Forelimb muscle (tissue), 1 donor: ENCODE measurements around the gene BCKDHB. TPM values are rescaled to one million over a fixed set of nuclear protein-coding genes. Genes with fewer than 3 reads are reported as not detected.

Source experiments
- DNase-seq: peaks from one replicate; pipeline ENCODE4 v3.0.0-alpha.2; 2013; ENCODE audit warnings: low read depth
- polyA plus RNA-seq: library from polyadenylated mRNA; unstranded; fragments of 120-200 nt; gene quantifications from one replicate; pipeline ENCODE4 v1.2.1, GENCODE V29; 2013; ENCODE audit not compliant: insufficient read length

BCKDHB gene
- polyA plus RNA-seq, 1 donor: 18.5 TPM

DNA sequence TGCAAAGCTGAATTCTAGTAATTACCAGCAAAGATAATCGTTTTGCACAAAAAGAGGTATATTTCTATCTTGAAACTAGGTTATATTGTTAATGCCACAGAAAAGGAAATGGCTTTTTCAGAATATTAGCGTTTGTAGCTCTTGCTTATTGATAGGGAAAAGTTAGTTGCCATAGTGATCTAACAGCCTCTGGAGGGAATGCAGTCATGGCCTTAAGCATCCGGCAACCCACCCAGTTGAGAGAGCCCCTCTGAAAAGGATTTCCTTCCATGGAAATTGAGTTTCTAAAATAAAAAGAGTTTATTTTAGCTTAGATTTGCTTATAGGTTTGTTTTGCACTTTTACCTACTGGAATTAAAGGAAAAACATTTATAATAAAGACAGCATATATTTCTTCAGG lies 224.5 kb downstream of the BCKDHB start:
- no peak for DNase-seq

DNA sequence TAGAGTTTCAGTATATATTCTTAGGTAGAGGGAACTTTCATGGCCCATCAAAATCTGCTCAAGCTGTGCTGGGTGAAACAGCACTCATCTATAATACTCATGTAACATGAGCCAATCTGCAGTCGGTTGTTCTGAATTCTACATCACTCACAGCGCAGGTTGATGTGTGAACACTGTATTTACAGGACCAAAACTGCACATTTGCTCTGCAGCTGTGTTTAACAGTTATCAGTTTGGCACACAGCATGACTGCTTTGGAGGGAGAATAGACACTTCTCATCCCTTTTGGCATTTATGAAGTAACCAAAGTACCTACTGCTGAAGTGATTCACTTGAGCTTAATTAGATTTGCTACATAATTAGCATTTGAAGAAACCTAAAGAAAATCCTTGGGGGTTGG lies 225.1 kb downstream of the BCKDHB start:
- DNase-seq: no peak

DNA sequence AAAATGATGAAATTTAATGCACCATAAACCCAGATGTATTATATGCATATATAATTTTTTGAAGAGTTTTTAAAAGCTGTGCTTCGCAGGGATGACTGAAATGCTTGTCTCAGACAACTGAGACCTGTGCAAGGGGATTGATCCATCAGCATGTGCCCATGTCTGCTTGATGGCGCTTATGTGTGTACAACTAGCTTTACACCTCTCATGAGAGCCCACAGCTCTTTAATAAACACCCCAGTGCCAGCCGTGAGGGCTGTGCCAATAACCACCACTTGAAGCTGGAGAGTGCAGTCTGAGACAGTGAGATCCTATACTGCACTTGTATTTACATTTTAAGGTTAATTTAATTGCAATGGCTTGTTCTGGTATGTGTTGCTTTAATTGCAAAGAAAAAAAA lies 225.5 kb downstream of the BCKDHB start:
- DNase-seq: no peak

GRCh38 chr6:80333342-80333741 lies 226.9 kb downstream of the BCKDHB start:
- DNase-seq: no peak

DNA sequence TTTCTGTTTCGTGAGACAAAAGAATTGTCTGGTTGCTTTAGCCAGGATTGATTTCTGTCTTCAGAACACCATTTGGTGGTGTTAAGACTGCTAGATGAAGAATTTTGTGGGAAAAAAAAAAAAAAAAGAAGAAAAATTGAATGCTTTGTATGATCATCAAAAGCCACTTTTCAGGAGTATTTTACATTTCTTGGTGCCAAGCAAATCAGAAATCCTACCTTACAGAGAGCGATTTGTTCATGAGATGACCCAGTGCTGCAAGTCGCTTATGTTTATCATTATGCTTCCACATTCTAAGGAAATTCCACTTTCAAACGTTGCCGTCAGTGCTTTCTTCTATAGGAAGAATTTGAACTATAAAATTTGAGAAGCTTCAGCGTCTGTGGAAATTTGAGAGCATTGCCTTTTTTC lies 228.7 kb downstream of the BCKDHB start:
- no peak for DNase-seq

DNA sequence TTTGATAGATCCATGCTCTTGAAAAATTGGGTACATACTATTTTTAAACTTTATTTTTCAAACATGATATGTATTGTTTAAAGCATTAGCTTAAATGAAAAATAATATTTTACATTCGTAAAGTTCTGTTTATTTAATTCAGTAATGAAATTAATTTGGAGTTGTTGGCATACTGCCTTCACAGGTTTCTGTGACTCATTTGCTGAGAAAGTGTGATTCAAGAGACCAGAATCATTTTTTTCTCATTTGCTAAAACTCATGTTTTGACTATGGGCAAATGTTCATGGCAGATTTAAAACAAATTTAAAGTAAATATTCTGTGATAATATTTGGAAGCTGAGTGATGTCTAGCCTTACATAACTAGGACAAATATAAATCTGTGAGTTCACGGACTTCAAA lies 230.4 kb downstream of the BCKDHB start:
- DNase-seq: no peak

DNA sequence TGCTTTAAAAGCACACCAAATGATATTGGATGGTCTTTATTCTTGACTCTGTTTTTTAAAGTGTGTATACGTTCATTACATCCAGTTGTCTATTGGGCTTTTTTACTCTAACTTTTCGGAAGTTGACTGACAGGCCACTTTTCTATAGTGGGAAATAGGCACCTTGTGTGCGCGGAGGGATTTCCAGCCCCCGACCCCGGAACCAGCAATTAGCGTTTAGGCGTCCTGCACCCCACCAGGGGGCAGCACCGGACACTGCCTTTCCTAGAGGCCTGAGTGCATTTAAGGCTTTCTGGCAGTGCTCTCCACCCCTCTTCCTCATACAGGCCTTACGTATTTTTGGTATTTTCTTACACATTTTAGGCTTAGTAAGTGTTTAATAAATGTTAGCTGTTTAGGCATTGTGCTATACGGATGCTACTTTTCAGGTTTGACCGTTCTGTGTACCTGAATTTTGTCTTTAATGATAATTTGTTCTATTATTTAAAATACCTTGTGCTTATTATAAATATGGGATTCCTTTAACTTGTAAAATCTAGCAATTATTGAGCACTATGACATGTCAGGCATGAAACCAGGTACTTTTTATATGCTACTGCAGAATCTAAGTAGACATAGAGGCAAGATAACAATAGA lies 231.8 kb downstream of the BCKDHB start:
- DNase-seq: no peak

- DNase-seq: no peak
These were observed 232.9 kb downstream of the BCKDHB start for GRCh38 chr6:80339421-80339820.

DNA sequence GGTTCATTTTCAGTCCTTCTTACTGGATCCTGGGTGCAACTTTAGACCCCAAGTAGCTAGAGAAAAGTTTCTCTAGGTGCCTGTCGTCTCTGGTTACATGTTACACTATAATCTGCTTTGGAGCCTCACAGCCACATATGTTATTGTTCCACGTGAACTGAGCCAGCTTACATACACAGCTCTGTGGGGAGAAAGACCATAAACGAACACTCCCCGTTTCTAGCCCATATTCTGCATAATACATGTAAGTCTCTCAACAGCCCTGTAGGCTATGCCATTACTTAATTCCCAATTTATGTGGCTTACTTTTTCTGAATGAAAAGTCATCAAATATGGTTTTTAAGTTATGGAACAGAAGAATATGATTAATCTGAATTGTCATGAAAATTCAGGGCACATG lies 233.8 kb downstream of the BCKDHB start:
- no peak for DNase-seq

- DNase-seq: no peak
These were observed 234.2 kb downstream of the BCKDHB start for GRCh38 chr6:80340686-80341085.

- DNase-seq: no peak
These were observed 234.9 kb downstream of the BCKDHB start for GRCh38 chr6:80341330-80341729.

GRCh38 chr6:80343511-80343910 lies 237.0 kb downstream of the BCKDHB start:
- no peak for DNase-seq

GRCh38 chr6:80347101-80347500 lies 240.6 kb downstream of the BCKDHB start:
- DNase-seq: no peak

- DNase-seq: no peak
These were observed 241.8 kb downstream of the BCKDHB start for GRCh38 chr6:80348263-80348662.

DNA sequence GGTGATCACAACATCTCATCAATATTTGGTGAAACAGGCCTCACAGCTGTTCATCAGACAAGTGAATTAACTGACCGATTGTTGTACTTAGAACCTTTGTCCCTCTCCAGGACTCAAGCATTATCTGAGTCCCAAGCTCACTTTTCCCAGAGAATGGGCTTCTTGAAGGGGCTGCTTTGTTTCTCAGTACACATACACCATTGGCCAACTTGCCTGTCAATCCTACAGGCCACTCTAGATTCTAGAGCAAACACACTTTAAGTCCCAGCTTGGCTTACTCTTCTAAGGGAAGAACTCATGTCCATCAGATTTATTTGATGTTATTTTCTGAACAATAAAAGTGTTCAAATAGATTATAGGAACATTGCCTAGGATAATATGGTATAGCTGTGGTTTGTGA lies 249.5 kb downstream of the BCKDHB start:
- DNase-seq: no peak

DNA sequence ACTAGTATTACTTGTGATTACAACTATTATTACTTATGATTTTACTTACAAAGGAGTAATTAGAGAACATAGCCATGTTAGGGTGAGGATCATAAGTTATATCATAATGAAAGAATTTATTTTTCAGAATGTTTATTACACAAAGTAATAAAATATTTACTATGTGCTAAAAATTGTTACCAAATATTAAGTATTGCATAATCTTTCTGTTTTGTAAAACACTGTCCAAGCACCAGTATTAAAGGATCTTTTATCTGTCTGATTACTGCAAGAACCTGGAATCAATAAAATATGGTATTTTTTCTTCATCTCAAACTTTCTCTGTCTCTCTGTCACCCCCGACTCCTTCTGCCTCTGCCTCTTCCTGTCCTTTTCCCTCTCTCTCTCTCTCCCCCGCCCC lies 250.1 kb downstream of the BCKDHB start:
- no peak for DNase-seq

DNA sequence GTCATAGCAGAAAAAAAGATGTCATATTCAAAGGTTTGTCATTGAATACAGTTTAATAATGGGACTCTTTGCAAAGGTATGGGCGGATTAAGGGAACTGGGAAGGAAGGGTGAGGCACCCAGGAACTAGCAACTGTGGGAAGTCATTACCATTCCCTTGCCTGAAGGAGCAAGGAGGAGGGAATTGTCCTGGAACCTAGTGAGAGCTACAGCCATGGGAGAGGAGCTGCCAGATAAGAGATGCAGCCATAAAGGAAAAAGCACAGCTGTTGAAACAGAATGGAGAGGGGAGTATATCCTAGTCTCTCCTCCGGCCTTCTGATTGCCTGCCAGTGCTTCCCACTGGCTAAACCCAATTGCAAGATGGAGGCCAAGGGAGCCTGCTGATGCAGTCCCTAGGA lies 250.6 kb downstream of the BCKDHB start:
- no peak for DNase-seq

DNA sequence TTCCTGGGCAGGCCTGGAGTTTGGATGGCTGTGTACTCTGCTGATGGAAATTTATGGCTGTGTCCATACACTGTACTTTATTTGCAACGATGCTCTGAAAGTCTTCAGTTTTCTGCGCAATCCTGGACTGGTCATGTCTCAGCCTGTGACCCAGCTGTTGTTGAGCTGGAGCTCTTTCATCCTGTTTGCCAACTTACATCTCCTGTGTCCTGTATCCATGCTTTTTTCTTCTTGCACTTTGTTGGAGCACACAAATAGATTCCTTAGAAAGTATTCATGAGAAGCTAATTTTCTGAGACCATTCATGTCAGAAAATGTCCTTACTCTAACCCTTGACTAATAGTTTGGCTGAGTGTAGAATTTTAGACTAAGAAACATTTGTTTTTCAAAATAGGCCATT lies 251.2 kb downstream of the BCKDHB start:
- DNase-seq: no peak

GRCh38 chr6:80363501-80364122 lies 257.1 kb downstream of the BCKDHB start:
- no peak for DNase-seq

- DNase-seq: no peak
These were observed 257.7 kb downstream of the BCKDHB start for GRCh38 chr6:80364149-80364548.

DNA sequence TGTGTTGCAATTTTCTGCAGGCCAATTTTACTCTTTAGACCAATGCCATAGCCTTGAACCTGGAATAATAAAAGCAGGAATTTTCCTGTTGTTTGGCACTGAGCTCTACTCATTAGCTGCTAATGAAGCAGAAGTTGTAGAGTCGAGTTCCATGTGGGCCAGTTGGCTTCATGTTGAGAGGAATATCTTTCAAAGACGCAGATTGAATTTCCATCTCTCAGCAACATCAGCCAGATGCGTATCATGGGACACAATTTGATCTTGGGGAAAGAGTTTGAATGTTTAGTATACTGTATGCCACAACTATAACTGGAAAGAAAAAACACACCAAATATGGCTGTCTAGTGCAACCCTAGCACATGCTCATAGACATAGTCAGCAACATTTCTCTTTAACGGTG lies 259.6 kb downstream of the BCKDHB start:
- no peak for DNase-seq

- no peak for DNase-seq
These were observed 260.2 kb downstream of the BCKDHB start for GRCh38 chr6:80366714-80367113.

- no peak for DNase-seq
These were observed 269.9 kb downstream of the BCKDHB start for GRCh38 chr6:80376411-80376810.

DNA sequence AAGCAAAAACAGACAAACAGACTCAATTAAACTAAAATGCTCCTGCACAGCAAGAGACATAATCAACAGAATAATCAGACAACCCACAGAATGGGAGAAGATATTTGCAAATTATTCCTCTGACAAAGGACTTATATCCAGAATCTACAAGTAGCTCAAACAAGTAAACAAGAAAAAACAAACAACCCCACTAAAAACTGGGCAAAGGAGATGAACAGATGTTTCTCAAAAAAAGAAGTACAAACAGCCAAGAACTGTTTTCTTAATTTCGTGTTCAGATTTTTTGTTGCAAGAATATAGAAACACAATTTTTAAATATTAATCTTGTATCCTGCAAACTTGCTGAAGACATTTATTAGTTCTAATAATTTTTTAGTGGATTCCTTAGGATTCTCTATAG lies 274.1 kb downstream of the BCKDHB start:
- DNase-seq: no peak
